B cell (primary cell): Measurements from ENCODE around the gene SHMT2. TPM values are rescaled to one million over a fixed set of nuclear protein-coding genes. Genes with fewer than 3 reads are reported as not detected.
A peak's percentile ranks its signal among the peaks of the same experiment; 100 is the strongest.

Experiments used
- ATAC-seq: fragments of 200-7000 bp; cut with Tn5 transposase; one replicate; pipeline ENCODE4 v1.10.0; 2021; ENCODE audit warnings: low read depth, mild to moderate bottlenecking, moderate number of reproducible peaks, moderate library complexity
- CTCF ChIA-PET: fragments of 350-600 bp; sonication (Branson Sonifier 250); formaldehyde crosslinking; loops from one replicate; lab custom pipeline; 2021; ENCODE audit warnings: antibody characterized with exemption, inconsistent platforms; lab: Charles Lee
- POLR2A ChIA-PET: fragments of 350-600 bp; sonication (Branson Sonifier 250); formaldehyde crosslinking; loops from one replicate; lab custom pipeline; 2021; ENCODE audit warnings: antibody characterized with exemption; lab: Charles Lee
- DNase-seq: peaks from one replicate; pipeline ENCODE4 v3.0.0; 2013
- H2AFZ ChIP-seq: 2 replicates; pipeline ENCODE4 v1.6.1; 2012; ENCODE audit warnings: mild to moderate bottlenecking, low read depth, low read length; ENCODE audit not compliant: insufficient read depth, poor library complexity, severe bottlenecking
- H3K27ac ChIP-seq, 2 donors: 1 replicate in 1 of 2; 2 replicates in 1 of 2; pipeline ENCODE4 v1.5.1; 2012 to 2013; ENCODE audit warnings: low read length in 2 of 2, mild to moderate bottlenecking in 2 of 2, moderate library complexity in 1 of 2
- H3K27me3 ChIP-seq, 4 experiments: fragments of 200-600 bp in 1 of 4; sonication (generic) in 1 of 4; replicated peaks in 1 of 4; 1 replicate in 2 of 4; 2 replicates in 2 of 4; pipeline versions ENCODE4 v1.6.1 to v1.7.0; 2013 to 2016; ENCODE audit warnings: low read length in 3 of 4, mild to moderate bottlenecking in 2 of 4, mixed read lengths in 1 of 4, moderate library complexity in 1 of 4; ENCODE audit not compliant: insufficient read depth in 4 of 4, control insufficient read depth in 3 of 4; ENCODE audit errors: control extremely low read depth in 1 of 4
- H3K36me3 ChIP-seq, 2 experiments: replicated peaks in 1 of 2; 1 replicate in 1 of 2; 2 replicates in 1 of 2; pipeline versions ENCODE4 v1.6.1 to v1.7.1; 2013; ENCODE audit warnings: low read length in 1 of 2; ENCODE audit not compliant: insufficient read depth in 2 of 2, control insufficient read depth in 1 of 2; ENCODE audit errors: control extremely low read depth in 1 of 2, extremely low read depth in 1 of 2
- H3K4me1 ChIP-seq, 2 donors: fragments of 200-600 bp in 1 of 2; sonication (generic) in 1 of 2; 1 replicate in 1 of 2; 2 replicates in 1 of 2; pipeline versions ENCODE4 v1.5.1 to v1.6.1; 2013 to 2017; ENCODE audit warnings: low read length in 2 of 2; ENCODE audit not compliant: control insufficient read depth in 2 of 2, insufficient read depth in 2 of 2
- H3K4me2 ChIP-seq: replicated peaks from 2 replicates; pipeline ENCODE3; 2012; ENCODE audit warnings: mild to moderate bottlenecking, low read depth, low read length; ENCODE audit not compliant: poor library complexity, severe bottlenecking
- H3K4me3 ChIP-seq, 5 experiments: fragments of 200-600 bp in 1 of 5; sonication (generic) in 1 of 5; 1 replicate in 3 of 5; 2 replicates in 2 of 5; pipeline versions ENCODE4 v1.5.1 to v1.7.0; 2011 to 2016; ENCODE audit warnings: low read length in 4 of 5, mild to moderate bottlenecking in 4 of 5, low read depth in 2 of 5, control low read depth in 1 of 5, moderate library complexity in 1 of 5; ENCODE audit not compliant: insufficient read depth in 1 of 5; ENCODE audit errors: control extremely low read depth in 1 of 5, extremely low read depth in 1 of 5
- H3K79me2 ChIP-seq: fragments of 200-600 bp; sonication (generic); one replicate; pipeline ENCODE4 v1.6.0; 2016; ENCODE audit warnings: low read length; ENCODE audit not compliant: control insufficient read depth, insufficient read depth
- H3K9ac ChIP-seq: fragments of 200-600 bp; sonication (generic); 2 replicates; pipeline ENCODE4 v1.6.1; 2017; ENCODE audit warnings: mild to moderate bottlenecking, low read length, moderate library complexity
- H3K9me3 ChIP-seq, 3 donors: one replicate each; pipeline versions ENCODE4 v1.6.1 to v1.7.1; 2013; ENCODE audit warnings: low read length in 2 of 3; ENCODE audit not compliant: control insufficient read depth in 2 of 3, insufficient read depth in 1 of 3; ENCODE audit errors: control extremely low read depth in 1 of 3
- H4K20me1 ChIP-seq: 2 replicates; pipeline ENCODE4 v1.6.0; 2012; ENCODE audit warnings: mild to moderate bottlenecking, low read length; ENCODE audit not compliant: insufficient read depth, control insufficient read depth, poor library complexity, severe bottlenecking
- H3K27ac Mint-ChIP-seq: one replicate; pipeline ENCODE4 v1.8.0; 2021; ENCODE audit warnings: mixed read lengths
- H3K27me3 Mint-ChIP-seq: one replicate; pipeline ENCODE4 v1.8.0; 2021; ENCODE audit warnings: mixed read lengths
- H3K4me1 Mint-ChIP-seq: one replicate; pipeline ENCODE4 v1.8.0; 2021; ENCODE audit warnings: mixed read lengths
- H3K4me3 Mint-ChIP-seq: one replicate; pipeline ENCODE4 v1.8.0; 2021; ENCODE audit warnings: mixed read lengths
- H3K9me3 Mint-ChIP-seq: one replicate; pipeline ENCODE4 v1.8.0; 2022; ENCODE audit warnings: mixed read lengths; ENCODE audit not compliant: insufficient read depth
- CTCF ChIP-seq: fragments of 200-600 bp; IDR thresholded peaks from one replicate; pipeline ENCODE4 v1.8.0; 2022; ENCODE audit warnings: antibody characterized with exemption, mild to moderate bottlenecking
- EZH2 ChIP-seq: IDR thresholded peaks from 2 replicates; pipeline ENCODE4 v1.6.1; 2012; ENCODE audit warnings: borderline replicate concordance, low read depth, mild to moderate bottlenecking, moderate library complexity, low read length; ENCODE audit not compliant: insufficient read depth, poor library complexity, severe bottlenecking
- WGBS: methylation state at CpG from one replicate; pipeline ENCODE4 v1.1.5; 2013; ENCODE audit warnings: missing lambda C conversion rate; ENCODE audit not compliant: insufficient coverage; 5-methylcytosine and 5-hydroxymethylcytosine counted together
- intact Hi-C: fragments of 100-400 bp; cut with micrococcal nuclease; formaldehyde crosslinking; loops from one replicate; pipeline ENCODE4 v1.10.0; 2022
- polyA plus RNA-seq: library from polyadenylated mRNA; depleted of rRNA; stranded (reverse); fragments of >200 nt; gene quantifications from 2 replicates; pipeline ENCODE4 v1.2.3, GENCODE V29; 2012
- total RNA-seq, 2 donors: library from RNA; stranded (reverse); fragments of 120-200 nt in 1 of 2; gene quantifications; 1 replicate in 1 of 2; 2 replicates in 1 of 2; pipeline versions ENCODE4 v1.2.3 to v1.2.4, GENCODE V29; 2013 to 2022

Gene SHMT2
- total and polyA plus RNA-seq, 2 donors (not counting 1 experiment from before 2014, with no cell fraction given): 166 to 236 TPM

DNA sequence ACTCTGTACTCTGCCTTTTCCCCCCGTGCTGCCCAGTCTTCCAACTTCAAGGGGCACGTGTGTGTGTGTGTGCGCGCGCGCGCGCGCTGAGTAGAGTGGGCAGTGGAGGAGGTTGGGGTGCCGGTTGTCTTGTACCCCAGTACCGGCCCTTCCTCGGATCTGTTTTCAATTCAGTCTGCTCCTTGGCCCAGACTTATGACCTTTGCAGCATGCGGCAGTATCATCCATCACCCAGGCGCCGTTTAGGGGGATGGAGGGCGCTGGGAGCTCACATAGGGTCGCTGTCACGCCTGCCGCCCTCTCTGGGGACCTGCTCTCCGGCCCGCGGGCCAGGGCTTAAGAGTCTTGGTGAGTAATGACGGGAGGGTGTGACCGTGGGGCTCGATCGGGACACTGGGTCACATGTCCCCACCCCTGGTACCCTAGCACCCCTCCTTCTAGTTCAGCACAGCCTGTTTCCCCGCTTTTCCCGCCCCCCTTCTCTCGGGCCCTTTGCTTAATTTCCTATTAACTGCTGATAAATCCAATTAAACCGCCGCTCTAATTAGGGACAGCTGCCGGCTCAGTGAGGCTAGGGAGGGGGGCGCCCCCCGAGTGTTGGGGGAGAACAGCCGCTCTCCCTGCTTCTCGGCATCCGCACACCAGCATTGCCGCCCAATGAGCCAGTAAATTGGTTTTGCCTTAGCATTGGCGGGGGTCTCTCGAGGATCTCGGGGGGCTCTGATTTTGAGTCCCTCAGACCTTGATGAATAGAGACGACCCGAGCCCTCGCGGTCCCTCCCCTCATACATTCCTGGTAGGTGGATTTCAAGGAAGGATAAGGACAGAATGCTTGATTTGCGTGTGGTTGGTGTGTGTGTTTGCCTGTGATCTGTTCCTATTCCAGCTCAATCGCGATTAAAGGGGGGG, 12.1 kb downstream of the SHMT2 start:
- H3K36me3 ChIP-seq: no peaks in the 10 kb centered on the region
- WGBS: 8% methylated on average over 26 of the region's 48 CpGs
- Mint-ChIP-seq H3K4me1 (peaks cover 69% of the 10 kb centered on the region), H3K27ac (peak overlapping the region; percentile 92), H3K27me3 (peaks cover 12% of the 10 kb centered on the region), H3K9me3 (no peaks in the 10 kb centered on the region), H3K4me3 (peak overlapping the region; percentile 89)
- ChIA-PET POLR2A (interaction anchor here (0.6 to 11.2 kb wide), 8 partner anchors 8 to 233 kb away, joined by 3 to 110 read pairs (median 6); partner anchors contain the start of genes NXPH4 and SHMT2), CTCF (interaction anchor here (1.0 to 31.1 kb wide), 14 partner anchors 11 to 217 kb away, joined by 3 to 838 read pairs (median 9); partner anchors contain the start of genes GLI1, LRP1, NEMP1 and NXPH4)
- H3K9ac ChIP-seq: peak overlapping the region; percentile 55
- no peak for TF ChIP-seq CTCF
- TF ChIP-seq EZH2: peak; percentile 27
- peak overlapping the region; percentile 95 for H3K4me2 ChIP-seq
- H3K9me3 ChIP-seq: peaks cover 0 to 18% (median 0%) of the 10 kb centered on the region in 3 donors
- intact Hi-C loops: loop anchor here (5.0 kb wide), 2 partner anchors 129 to 174 kb away; partner anchors contain the start of gene STAT6
- H2AFZ ChIP-seq: peak overlapping the region; percentile 23
- H3K79me2 ChIP-seq: peaks cover 6% of the 10 kb centered on the region
- peak overlapping the region in 4 of 5 experiments; percentile 17 to 79 (median 39) for H3K4me3 ChIP-seq
- no peak overlapping the region for H3K27ac ChIP-seq
- ATAC-seq (no peak), DNase-seq (peak; percentile 59)
- H3K4me1 ChIP-seq: peaks cover 68 to 75% of the 10 kb centered on the region in 2 donors
- H3K27me3 ChIP-seq: peaks cover 0 to 69% (median 32%) of the 10 kb centered on the region in 4 experiments
- H4K20me1 ChIP-seq: peaks cover 8% of the 10 kb centered on the region
